Fibroblast of peridontal ligament (primary cell): ENCODE data around the gene FTMT.
"Not testable (repeated sequence)": the region's sequence is repeated elsewhere in the genome, so short reads cannot be mapped to it uniquely, and the experiment has no call there.

Source experiments
- DNase-seq: peaks from one replicate; pipeline ENCODE4 v3.0.0-alpha.2; 2010; ENCODE audit errors: extremely low read depth

Gene FTMT

DNA sequence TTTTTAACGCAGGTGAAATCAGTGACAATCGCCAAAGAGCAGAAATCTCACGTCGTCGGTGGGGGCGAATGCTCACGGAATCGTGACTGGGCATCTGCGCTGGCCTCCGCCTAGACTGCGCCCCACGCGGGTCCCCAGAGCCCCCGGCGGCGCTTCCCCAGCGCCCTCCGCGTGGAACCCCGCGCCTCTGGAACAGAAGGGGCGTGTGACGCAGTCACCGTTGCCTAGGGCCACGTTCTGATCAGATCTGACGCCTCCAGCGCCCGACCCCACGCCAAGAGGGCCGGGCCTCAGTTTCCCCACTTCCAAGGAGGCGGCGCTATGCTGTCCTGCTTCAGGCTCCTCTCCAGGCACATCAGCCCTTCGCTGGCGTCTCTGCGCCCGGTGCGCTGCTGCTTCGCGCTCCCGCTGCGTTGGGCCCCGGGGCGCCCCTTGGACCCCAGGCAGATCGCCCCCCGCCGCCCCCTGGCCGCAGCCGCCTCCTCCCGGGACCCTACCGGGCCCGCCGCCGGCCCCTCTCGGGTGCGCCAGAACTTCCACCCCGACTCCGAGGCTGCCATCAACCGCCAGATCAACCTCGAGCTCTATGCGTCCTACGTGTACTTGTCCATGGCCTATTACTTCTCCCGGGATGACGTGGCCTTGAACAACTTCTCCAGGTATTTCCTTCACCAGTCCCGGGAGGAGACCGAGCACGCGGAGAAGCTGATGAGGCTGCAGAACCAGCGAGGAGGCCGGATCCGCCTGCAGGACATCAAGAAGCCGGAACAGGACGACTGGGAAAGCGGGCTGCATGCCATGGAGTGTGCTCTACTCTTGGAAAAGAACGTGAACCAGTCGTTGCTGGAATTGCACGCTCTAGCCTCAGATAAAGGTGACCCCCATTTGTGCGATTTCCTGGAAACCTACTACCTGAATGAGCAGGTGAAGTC, at the start of gene FTMT:
Gene FTMT (plus strand): TSS at position 240 of the 932 bp plus-strand sequence. CDS start 82 bp downstream, at position 322.
- DNase-seq: no peak

DNA sequence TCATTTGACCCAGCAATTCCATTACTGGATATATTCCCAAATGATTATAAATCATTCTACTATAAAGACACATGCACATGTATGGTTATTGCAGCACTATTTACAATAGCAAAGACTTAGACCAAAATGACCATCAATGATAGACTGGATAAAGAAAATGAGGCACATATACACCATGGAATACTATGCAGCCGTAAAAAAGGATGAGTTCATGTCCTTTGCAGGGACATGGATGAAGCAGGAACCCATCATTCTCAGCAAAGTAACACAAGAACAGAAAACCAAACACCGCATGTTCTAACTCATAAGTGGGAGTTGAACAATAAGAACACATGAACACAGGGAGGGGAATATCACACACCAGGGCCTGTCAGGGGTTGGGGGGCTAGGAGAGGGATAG, 46.4 kb upstream of the FTMT start:
- DNase-seq: not testable (repeated sequence)

DNA sequence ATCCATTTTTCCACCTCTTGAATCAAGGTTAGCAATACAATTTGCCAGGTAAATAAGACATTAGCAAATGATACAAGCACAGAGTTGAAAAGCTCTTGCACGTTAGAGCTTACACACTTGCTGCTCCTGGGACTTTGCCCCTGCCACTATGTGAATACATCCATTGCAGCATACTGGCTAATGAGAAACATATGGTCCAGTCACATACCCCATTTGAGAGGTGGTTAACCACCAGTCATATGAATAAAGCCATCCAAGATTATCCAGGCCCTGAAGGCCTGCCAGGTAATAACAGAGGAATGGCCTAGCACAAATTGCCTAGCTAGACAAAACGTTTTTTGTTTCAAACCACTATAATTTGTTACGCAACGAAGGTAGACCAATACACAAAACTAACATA, 45.8 kb upstream of the FTMT start:
- DNase-seq: peak; percentile 75

DNA sequence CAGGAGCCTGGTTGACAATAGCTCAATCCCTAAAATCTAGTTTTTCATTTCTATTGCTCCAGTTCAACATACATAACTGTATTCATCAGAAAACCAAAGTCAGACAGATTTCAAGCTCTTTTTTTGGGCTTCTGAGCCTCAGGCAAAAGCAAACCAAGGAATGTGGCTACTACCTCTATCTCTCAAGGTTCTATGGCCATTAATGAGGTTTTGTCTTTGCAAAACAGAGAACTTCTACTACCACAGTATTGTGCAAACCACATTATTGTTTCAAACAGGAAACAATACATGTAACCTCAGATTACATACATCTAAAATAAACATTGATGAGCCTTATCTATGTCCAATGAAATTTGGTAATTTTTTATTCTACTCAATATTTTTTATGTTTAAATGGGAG, 35.5 kb upstream of the FTMT start:
- no peak for DNase-seq

DNA sequence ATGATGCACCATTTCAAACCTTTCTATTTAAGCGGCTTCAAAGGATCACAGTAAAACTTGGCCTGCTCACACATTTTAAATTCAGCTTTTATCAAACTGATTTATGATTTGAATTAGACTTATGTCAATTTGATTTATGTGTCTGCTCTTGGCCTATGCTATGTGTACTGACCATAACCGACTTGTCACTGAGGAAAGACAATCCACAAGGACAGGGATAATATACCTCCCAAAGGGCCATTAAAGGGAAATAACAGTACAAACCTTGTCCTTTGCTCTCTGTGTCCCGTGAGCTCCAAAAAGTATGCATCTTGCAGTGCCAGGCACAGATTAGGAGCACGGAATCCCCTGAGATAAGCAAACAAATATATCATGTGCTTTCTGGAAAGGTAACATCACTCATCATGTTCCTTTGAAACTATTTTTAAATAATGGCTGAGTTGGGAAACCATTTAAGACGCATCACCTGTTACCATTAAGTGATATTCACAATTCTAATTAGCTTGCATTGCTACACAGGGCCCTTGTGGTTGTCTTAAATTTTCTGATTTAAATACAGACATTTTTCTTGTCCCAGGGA, 31.9 kb upstream of the FTMT start:
- DNase-seq: no peak

DNA sequence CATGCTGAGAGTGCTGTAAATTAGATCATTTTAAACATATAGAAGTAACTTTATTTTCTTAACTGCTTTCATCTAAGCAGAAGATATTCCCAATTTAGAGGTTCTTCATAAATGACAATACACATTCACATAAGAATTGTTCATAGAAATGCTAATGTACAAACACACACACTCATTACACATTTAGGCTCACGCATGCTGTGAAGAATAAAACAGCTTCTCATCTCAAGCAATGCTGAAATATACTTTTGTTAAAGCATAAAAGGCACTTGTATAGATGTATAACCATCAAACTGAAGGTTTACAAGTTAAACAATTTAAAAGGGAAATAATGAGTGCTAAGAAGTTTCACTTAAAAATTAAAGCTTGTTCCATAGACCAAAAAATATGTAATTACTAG, 18.1 kb upstream of the FTMT start:
- no peak for DNase-seq

DNA sequence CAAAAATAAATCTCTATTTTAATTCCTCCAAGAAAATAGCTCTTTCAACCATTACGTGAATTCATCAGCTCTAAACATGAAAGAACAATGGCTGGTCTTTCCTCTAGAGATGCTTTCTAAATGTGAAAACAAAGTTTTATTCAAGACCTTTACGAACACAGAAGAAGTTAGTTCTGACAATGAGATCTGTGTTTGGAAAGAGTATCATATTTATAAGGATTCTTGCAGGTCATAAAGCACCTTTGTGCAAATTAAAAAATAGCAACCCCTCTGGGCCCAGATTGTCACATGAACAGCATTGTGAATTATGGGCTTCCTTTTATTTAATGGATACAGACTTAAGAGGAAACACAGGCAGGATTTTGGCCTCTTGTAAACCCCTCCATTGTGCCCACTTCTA, 17.7 kb upstream of the FTMT start:
- DNase-seq: no peak

DNA sequence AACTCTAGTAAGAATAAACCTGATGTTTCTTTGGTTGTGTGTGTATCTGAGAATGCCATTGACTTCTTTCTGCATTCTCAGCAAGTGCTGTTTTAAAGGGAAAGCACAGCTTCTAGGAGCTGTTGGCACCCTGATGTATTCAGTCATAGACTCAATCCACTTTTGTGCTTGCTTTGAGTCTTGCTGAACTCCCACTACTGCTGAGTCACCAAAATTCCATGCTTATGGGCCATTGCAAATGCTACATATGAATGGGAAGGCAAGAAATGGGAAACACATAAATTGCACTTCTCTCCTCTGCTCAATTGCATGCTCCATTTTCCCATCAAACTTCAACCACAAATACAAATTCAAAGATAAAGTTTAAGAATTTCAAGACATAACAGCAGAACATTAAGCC, 9.8 kb upstream of the FTMT start:
- DNase-seq: peak; percentile 31

DNA sequence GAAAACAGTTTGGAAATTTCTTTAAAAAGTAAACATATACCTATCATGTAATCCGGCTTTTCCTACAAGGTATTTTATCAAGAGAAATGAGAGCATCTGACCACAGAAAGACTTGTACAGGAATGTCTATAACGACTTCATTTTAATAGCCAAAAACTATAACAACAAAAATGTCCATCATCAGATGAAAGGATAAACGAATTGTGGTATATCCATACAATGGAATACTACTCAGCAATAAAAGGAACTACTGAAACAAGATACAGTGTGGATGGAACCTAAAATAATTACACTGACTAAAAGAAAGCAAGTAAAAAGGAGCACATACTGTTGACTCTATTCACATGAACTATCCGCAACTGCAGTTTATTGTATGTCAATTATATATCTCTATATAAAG, 1.4 kb upstream of the FTMT start:
- no peak for DNase-seq

DNA sequence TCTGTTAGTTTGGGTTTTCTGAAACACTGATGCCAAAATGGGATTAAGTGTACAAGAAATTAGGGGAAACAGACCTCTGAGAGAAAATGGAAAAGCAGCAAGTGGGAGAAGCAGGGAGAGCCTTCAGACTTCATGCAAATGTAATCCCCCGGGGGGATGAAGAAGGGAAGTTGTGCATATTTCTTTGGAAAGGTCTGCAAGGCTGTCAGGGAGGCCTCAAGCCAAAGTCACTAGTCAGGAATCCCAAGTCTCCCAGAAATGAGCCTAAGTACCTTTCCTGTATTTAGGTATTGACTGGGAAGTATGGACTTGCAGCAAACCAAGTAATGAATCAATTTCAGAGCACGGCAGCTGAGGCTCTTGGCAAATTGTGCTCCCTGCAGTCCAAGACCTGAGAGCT, 2.2 kb downstream of the FTMT start:
- no peak for DNase-seq

DNA sequence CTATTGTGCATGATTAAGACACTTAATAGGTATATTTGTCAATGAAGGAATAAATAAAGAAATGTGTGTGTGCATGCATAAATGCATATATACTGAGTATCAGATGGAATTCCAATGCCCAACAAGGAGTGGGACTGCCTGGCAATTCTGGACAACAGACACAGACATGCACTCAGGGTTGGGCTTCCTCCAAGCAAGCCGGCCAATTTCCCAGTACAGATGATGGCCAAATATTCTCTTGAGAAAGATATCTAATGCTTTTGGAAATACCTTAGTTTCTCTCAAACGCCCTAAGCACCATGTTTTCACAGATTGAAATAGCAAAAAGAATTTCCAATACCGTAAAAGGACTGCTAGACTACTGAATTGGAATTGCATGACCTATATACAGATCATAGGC, 11.1 kb downstream of the FTMT start:
- no peak for DNase-seq

DNA sequence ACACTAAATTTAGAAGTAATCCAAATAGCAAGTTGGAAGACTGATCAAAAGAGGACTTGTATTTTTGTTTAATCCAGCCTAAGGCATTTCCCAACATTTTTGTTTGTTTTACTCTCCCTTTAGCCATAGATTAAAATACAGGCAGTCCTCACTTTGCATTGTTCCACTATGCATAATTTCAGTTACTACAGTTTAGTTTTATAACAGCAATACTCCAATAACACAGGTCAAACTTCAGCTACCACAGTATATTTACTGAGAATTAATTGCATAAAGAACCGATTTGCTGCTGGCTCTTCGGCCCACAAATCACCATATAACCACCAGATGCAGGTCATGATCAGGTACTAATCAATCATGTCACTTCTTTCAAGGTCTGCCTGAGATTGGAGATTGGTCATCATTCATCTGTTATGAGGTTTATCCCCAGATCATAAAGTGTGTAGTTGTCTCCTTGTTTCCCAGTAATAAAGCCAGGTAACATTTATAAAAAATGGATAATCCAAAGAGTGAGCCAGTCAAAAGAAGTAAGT, 12.1 kb downstream of the FTMT start:
- no peak for DNase-seq

DNA sequence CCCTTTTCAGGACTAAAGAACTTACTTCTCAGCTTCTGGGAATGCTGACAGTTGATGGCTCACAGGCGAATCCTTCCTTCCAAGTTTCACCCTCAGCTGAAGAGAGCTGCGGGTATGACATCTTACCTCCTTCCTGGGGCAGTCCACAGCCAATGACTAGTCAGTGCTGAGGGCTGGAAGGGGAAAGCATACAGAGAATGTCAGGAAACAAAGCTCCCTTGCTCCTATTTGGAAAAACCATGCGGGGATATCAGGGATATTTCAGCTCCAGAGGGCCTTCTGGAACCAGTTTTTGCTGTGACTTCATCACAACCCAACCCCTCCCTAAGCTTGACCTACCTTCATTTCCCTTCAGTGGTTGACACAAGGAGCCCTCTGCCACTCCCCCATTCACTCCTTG, 15.7 kb downstream of the FTMT start:
- DNase-seq: no peak

DNA sequence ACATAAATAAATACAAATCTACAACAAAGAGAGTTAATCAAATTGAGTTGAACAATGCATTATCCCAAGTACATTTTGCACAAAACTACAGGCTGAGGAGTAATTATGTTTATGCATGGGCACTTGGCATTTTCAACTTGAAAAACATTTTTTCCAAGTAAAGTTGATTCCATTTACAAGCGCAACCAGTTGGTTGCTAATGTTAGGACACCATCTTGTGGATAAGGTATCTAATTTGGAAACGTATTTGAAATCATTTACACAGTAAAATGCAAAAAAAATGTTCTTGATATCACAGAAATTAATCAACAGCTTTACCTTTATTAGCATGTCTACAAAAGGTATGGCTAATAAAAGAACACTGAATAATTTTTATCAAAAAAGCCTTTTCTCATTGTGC, 18.8 kb downstream of the FTMT start:
- peak; percentile 70 for DNase-seq

DNA sequence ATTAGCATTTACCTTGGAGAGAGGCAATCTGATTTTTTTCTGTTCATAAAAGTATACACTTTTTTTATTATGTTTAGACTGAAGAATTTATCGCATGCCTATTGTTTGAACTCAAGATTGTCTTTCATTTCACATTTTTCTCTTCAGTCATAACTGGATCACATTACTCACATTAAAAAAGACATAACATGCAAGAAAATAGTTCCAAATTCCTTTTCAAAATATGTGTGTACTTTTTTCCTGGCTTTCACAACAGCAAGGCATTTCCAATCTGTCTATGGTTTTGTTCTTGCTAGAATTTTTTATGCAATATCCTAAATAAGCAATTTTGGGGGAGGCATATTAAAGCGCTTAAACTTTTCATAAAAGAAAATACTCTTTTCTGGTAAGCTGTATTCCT, 21.2 kb downstream of the FTMT start:
- peak; percentile 58 for DNase-seq

DNA sequence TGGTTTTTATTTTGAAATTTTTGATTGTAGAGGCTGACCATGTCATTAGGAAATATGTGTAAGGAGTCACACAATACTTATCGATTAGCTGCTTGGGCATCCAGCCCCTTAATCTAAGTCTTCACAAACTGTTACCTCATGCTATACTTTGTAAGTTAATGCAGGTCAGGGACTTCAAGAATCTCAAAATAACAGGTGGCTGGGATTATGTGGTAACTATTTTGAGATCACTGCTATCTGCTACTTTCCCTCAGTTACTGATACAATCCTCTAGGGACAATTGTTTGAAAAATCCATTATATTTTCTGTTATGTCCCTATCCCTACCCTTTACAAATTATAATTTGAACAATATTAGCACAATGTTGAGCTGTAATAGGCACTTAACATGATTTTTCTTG, 21.7 kb downstream of the FTMT start:
- no peak for DNase-seq

DNA sequence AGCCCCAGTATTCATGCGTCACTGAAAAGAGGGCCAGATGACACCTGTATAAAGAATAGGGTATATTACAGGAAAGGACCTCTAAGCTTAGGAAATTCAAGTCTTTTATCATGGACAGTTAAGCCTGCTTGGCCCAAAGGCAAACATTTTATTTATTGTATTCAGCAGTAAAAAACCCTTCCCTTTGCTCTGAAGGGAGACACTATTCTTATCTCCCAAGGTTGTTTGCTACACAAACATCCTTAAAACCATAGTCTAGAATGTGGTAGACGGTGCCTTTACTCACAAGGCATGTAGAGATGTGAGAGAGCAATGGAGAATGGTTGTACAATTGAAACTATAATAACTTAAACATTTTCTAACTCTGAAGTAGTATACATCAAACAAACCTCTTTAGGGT, 33.9 kb downstream of the FTMT start:
- no peak for DNase-seq

DNA sequence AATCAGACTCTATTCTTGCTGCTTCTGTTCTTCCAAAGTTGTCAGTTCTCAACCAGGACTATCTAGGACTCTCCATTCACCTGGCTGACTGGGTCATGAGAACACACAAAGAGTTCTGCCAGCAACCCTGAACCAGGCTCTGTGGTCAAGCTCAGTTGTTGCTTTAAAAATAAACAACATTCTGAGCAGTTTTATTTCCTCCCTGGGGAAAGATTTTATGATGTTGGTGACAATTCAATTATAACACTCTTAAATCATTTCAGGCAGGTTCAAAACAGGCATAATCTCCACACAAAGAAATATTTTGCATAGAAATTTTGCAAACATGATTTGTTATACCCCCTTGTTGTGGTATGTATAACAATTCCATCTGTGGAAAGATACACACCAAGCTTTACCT, 36.0 kb downstream of the FTMT start:
- DNase-seq: no peak

DNA sequence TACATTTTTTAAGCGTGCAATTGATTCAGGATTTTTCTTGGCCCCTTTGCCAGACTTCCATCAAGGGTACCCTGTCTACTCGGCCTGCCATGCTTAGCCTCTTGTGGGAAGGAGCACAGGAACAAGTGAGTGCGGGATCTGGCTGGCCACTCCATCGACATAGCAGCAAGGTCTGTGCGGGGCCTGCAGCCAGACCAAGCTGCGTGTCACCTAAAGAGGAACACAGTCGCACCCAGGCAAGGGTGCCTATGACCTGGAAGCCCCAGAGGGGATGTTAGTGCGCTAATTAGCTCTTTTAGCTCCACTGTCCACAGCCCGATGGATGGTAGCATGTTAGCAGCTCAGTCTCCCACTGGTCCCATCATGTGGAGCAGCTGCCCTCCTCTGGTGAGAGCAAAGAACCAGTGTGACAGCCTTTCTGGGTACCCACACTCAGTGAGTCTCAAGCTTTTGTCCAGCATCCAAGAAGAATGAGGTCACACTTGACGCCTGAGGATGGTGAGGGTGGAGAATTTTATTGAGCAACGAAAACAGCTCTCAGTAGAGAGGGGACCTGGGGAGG, 38.7 kb downstream of the FTMT start:
- no peak for DNase-seq

DNA sequence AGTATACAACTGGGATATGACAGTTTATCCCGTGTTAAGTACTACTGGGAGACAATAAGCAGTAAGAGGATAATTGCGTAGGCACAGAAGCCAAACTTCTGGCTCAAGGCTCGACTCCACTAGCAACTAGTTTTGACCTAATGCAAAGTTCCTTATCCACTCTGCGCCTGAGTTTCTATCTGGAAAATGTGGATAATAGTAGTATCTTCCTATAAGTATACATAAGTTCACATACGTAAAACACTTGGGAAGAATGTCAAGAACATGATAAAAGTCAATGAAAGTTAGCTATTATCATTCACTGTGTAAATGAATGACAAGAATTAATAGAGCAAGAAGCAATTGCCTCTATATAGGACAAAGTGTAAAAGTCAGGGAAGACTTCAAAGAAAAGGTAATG, 45.7 kb downstream of the FTMT start:
- DNase-seq: no peak

DNA sequence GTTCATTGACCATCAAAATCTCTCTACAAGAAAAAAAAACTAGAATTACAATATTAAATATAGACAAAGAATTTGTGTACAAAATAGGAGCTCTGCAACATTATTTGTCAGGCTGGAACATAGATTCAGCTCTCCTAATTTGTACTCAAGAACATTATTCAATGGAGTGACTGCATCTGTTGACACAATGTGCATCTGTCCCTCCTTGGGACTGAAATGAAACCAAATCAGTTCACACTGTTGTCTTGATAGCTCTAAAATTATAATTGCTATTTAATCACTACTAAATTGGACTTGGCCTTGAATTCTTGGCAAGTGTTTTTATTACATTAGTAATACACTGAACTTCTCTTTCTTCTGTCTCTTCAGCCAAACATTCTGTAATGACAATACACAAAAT, 47.7 kb downstream of the FTMT start:
- DNase-seq: no peak
